Omental fat pad (tissue), 4 donors: ENCODE data around the gene FOXP4. TPM values are rescaled to one million over a fixed set of nuclear protein-coding genes. Genes with fewer than 3 reads are reported as not detected.

Experiments used
- ATAC-seq: fragments of 150-250 bp; one replicate; pipeline ENCODE4 v1.9.1; 2016; ENCODE audit warnings: mild to moderate bottlenecking, moderate library complexity; ENCODE audit not compliant: low FRiP score
- DNase-seq: peaks from one replicate; pipeline ENCODE4 v3.0.0-alpha.2; 2019; ENCODE audit warnings: low spot score
- total RNA-seq, 4 donors: library from RNA; depleted of rRNA; stranded (reverse); fragments of >200 nt; gene quantifications; one replicate each; pipeline ENCODE4 v1.1.0, GENCODE V29; 2016
- TF ChIP-seq, protein P1 (sequence below), 3 donors: fragments of 450-650 bp; IDR thresholded peaks; one replicate each; pipeline ENCODE4 v1.5.1; 2016 to 2017; ENCODE audit warnings: antibody characterized with exemption in 3 of 3, mild to moderate bottlenecking in 3 of 3, moderate library complexity in 2 of 3

Gene FOXP4
- total RNA-seq, 4 donors from 2014 or later: 3.6 to 9.0 (median 5.5) TPM

DNA sequence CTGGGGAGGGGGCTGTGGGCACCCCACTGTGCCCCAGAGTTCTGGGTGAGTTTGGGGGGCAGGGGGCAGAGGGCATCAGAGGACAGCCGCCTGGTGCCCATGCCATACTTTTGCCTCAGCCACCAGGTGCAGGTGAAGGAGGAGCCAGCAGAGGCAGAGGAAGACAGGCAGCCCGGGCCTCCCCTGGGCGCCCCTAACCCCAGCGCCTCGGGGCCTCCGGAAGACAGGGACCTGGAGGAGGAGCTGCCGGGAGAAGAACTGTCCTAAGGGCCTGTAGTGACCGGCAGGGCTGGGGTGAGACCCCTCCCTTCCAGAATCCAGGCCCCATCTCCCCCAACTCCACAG lies 52.5 kb downstream of the FOXP4 start:
- no peak for DNase-seq
- TF ChIP-seq, protein P1, sequence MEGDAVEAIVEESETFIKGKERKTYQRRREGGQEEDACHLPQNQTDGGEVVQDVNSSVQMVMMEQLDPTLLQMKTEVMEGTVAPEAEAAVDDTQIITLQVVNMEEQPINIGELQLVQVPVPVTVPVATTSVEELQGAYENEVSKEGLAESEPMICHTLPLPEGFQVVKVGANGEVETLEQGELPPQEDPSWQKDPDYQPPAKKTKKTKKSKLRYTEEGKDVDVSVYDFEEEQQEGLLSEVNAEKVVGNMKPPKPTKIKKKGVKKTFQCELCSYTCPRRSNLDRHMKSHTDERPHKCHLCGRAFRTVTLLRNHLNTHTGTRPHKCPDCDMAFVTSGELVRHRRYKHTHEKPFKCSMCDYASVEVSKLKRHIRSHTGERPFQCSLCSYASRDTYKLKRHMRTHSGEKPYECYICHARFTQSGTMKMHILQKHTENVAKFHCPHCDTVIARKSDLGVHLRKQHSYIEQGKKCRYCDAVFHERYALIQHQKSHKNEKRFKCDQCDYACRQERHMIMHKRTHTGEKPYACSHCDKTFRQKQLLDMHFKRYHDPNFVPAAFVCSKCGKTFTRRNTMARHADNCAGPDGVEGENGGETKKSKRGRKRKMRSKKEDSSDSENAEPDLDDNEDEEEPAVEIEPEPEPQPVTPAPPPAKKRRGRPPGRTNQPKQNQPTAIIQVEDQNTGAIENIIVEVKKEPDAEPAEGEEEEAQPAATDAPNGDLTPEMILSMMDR (IDR thresholded peaks at IDR 0.05): no peak
- no peak for ATAC-seq

DNA sequence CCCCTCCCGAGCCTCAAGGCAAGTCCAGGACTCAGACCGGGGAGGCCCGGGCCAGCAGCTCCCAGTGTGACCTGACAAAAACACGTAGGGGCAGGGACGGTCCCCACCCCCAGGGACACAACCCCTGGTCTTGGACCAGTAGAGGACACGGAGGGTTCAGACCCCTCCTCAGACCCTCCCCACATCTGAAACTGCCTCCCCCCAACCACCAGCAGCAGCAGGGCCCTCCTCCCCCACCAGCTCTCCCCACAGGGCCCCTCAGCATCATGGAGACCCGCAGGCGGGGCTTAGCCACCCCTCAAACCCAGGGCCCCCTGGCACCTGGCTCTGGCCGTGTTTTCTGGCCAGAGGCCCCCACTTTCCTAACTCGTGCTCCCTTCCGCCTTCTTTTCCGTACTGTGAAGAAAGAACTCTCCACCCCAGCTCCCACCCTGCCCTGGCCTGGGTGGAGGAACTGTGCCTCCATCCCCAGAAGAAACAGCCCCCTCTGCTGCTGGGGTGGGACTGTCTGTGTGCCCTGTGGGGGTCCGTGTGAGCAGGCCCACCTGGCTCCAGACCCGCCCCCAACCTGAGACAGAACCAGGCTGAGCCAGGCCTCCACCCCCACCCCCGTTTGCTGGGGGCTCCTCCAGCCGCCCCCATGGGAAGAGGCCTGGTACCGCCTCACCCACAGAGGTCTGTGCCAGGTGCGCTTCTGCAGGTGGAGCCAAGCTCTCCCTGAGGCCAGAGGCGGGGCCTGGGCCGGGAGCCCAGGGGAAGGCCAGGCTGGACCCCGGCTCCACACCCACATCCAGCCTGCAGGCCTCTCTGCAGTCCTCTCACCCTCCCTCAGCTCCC lies 53.1 kb downstream of the FOXP4 start:
- ATAC-seq (no peak), DNase-seq (no peak)
- TF ChIP-seq, protein P1 (IDR thresholded peaks at IDR 0.05): no peak

DNA sequence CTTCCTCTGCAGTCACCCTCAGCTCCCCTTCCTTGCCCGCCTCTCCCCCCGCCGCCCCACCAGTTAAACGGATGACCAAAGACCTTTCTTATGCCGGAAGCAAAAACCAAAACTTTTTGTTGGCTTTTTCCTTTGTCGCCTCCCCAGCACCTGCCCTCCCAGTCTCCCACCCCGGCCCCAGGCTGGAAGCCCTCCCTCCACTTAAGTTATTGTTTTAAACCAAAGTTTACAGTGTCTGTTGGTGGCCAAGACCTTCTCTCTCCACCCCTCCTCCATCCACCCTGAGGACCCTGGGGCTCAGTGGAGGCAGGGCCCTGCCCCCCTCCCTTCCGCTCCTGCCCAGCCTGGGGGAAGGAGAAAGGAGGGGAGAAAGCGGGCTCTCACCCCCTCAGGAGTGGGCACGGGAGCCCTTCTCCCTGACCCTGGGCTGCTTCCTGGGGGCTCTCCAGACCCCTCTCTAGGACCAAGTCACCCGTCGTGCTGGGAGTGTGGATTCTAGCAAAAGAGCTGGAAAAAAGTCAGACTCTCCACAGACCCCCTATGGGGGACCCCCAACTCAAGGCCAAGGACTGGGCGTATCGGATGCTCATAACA lies 53.8 kb downstream of the FOXP4 start:
- TF ChIP-seq, protein P1 (IDR thresholded peaks at IDR 0.05): no peak
- ATAC-seq (no peak), DNase-seq (no peak)

DNA sequence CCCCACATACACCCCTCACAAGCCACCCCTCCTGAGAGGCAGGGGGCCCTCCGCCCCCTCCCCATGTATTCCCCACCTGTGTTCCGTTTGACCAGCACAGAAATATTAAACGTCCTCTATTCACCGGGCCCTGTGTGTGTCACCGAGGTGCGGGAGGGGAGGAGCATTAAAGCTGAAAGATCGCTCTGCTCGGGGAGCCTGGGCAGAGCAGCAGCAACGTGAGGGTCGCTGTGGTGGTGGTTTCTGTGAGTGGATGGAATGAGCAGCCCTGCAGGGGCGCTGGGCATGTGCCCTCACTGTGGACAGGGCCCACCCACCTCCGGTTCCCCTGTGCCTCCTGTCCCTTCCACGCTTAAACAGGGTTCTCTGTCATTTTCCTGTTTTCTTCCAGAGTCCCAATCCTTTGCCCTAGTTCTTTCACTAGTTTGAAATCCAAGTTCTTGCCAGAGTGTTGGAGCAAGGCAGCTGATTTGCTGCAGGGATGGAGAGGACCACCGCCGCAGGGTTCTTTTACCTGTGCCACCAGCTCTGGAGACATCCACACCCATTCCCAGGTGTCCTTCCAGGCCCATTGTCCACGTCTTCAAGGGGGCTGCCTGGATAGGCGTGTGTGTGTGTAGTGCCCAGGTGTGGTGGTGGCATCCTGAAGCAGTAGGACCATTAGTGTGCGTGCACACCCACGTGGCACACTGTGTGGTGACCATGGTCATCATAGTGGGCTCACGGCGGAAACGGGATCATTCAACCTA lies 54.5 kb downstream of the FOXP4 start:
- ATAC-seq: no peak
- TF ChIP-seq, protein P1 (IDR thresholded peaks at IDR 0.05): no peak
- no peak for DNase-seq

DNA sequence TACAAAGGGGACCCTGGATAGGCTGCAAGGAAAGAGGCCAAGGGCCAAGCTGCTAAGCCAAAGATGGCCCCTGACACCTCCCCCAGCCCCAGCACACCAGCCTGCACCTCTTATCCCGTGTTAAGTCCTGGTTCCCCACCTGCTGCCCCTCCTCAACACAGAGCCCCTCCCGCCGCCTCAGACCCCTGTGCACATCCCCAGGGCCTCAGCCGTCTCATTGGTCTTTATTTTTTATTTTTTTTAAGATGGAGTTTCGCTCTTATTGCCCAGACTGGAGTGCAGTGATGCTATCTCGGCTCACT lies 55.0 kb downstream of the FOXP4 start:
- DNase-seq: no peak
- no peak for ATAC-seq
- TF ChIP-seq, protein P1 (IDR thresholded peaks at IDR 0.05): no peak

DNA sequence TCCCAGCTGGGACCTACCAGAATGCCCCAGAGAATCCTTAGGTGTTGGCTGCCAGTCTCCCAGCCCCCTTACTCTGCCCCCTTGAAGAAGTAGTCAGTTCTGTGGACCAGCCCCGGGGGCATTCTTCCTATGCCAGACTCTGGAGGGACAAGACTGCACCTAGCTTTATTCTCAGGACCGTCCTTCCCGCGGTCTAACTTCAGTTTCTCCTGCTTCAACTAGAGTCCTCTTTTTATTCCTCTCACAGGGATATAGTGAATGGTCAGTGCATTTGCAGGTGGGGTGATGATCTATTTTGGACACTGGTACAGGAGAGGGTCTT lies 56.2 kb downstream of the FOXP4 start:
- TF ChIP-seq, protein P1 (IDR thresholded peaks at IDR 0.05): no peak
- DNase-seq (no peak), ATAC-seq (no peak)
